HG03097 (cell line): ENCODE data around the gene SLC6A16.
"Not testable (repeated sequence)": the region's sequence is repeated elsewhere in the genome, so short reads cannot be mapped to it uniquely, and the experiment has no call there.

Experiments used
- ATAC-seq: cut with Tn5 transposase; IDR thresholded peaks from one replicate; pipeline ENCODE4 v1.9.1; 2021; ENCODE audit not compliant: unreplicated experiment, low FRiP score

SLC6A16 gene

GRCh38 chr19:49324801-49325576 is at the start of gene SLC6A16:
Gene SLC6A16, minus strand, starts transcription at chr19:49325191. Its CDS starts 13,844 bp downstream, at chr19:49311347.
- ATAC-seq, result no peak

- not testable (repeated sequence) for ATAC-seq
These were observed 48.2 kb upstream of the SLC6A16 start for GRCh38 chr19:49373174-49373573.

GRCh38 chr19:49371184-49371583 is 46.2 kb upstream of the SLC6A16 start:
- ATAC-seq, result no peak

GRCh38 chr19:49368711-49369358 is 43.8 kb upstream of the SLC6A16 start:
- no peak for ATAC-seq

GRCh38 chr19:49366110-49366509 is 41.1 kb upstream of the SLC6A16 start:
- ATAC-seq, result no peak

GRCh38 chr19:49364083-49364737 is 39.2 kb upstream of the SLC6A16 start:
- no peak for ATAC-seq

GRCh38 chr19:49363268-49364082 is 38.5 kb upstream of the SLC6A16 start, which contains the start of gene DKKL1:
Gene DKKL1, plus strand, starts transcription at chr19:49363877. Its CDS starts 122 bp downstream, at chr19:49363999.
- ATAC-seq, result peak; percentile 65

- ATAC-seq, result no peak
These were observed 37.9 kb upstream of the SLC6A16 start for GRCh38 chr19:49362929-49363267.

- no peak for ATAC-seq
These were observed 37.3 kb upstream of the SLC6A16 start, which contains the start of gene TEAD2 for GRCh38 chr19:49362048-49362928. Gene TEAD2, minus strand, starts transcription at chr19:49362416. Its CDS starts 2,341 bp downstream, at chr19:49360075.

- no peak for ATAC-seq
These were observed 36.6 kb upstream of the SLC6A16 start for GRCh38 chr19:49361438-49362047.

GRCh38 chr19:49359851-49360820 is 35.1 kb upstream of the SLC6A16 start:
- ATAC-seq, result no peak

GRCh38 chr19:49357186-49357585 is 32.2 kb upstream of the SLC6A16 start:
- ATAC-seq, result no peak

- no peak for ATAC-seq
These were observed 31.4 kb upstream of the SLC6A16 start for GRCh38 chr19:49356382-49356781.

- no peak for ATAC-seq
These were observed 30.9 kb upstream of the SLC6A16 start for GRCh38 chr19:49355909-49356353.

- no peak for ATAC-seq
These were observed 24.6 kb upstream of the SLC6A16 start for GRCh38 chr19:49349567-49349966.

GRCh38 chr19:49348305-49349189 is 23.6 kb upstream of the SLC6A16 start:
- no peak for ATAC-seq

GRCh38 chr19:49347835-49348234 is 22.8 kb upstream of the SLC6A16 start:
- ATAC-seq, result no peak
